Measurements from ENCODE around the gene C3.

DNA sequence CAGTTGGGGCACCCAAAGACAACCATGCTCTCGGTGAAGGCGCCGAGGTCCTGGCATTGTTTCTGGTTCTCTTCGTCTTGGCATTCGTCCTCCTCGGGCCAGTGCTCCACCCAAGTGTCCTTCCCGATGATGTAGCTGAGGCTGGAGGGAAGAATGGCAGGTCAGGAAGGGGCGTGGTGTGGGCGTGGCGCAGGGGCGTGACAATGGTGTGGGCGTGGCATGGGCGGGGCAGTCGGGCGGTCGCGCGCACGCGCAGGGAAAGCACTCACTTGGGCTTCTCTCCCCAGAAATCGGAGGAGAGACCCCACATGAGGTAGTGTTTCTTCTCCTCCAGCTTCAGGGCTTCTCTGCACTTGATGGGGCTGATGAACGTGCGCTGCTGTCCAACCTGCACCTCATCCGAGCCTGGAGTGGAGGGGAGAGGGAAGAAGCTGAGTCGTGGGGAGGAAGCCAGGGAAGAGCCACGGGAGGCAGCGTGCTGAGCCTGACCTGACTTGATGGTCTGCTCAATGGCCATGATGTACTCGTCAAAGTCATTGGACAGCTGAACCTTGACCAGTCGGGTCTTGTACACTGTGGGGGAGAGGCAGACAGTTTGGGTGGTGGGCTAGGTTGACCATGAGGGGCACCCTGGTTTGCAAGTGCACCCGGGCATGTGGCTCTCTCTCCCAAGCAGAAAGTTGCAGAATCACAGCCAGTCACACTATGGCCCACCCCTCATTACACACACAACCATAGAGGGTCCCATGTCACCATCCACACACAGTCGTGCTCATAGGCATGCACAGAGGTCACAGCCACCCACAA is 42.4 kb downstream of the C3 start:
- TF ChIP-seq EZH2phosphoT487 (IDR thresholded peaks at IDR 0.05; ENCODE audit: unreplicated experiment): no peak
- TF ChIP-seq, protein P1, sequence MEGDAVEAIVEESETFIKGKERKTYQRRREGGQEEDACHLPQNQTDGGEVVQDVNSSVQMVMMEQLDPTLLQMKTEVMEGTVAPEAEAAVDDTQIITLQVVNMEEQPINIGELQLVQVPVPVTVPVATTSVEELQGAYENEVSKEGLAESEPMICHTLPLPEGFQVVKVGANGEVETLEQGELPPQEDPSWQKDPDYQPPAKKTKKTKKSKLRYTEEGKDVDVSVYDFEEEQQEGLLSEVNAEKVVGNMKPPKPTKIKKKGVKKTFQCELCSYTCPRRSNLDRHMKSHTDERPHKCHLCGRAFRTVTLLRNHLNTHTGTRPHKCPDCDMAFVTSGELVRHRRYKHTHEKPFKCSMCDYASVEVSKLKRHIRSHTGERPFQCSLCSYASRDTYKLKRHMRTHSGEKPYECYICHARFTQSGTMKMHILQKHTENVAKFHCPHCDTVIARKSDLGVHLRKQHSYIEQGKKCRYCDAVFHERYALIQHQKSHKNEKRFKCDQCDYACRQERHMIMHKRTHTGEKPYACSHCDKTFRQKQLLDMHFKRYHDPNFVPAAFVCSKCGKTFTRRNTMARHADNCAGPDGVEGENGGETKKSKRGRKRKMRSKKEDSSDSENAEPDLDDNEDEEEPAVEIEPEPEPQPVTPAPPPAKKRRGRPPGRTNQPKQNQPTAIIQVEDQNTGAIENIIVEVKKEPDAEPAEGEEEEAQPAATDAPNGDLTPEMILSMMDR (conservative IDR thresholded peaks at IDR 0.05; ENCODE audit: low read depth in 2 of 2): no peak
- TF ChIP-seq EZH2 (IDR thresholded peaks at IDR 0.05; ENCODE audit: low read depth, unreplicated experiment): no peak

Data from GM23338 (cell line).